GM23338 (cell line): ENCODE results near the gene CIZ1. TPM values are rescaled to one million over a fixed set of nuclear protein-coding genes. Genes with fewer than 3 reads are reported as not detected.

Experiments
- ATAC-seq: fragments of 200-7000 bp; cut with Tn5 transposase; 3 replicates; pipeline ENCODE4 v1.9.1; 2020
- DNase-seq: peaks from one replicate; pipeline ENCODE4 v3.0.0-alpha.2; 2015; ENCODE audit warnings: low spot score
- H2AFZ ChIP-seq: fragments of 200-600 bp; sonication (generic); 2 replicates; pipeline ENCODE4 v1.8.0; 2016; ENCODE audit warnings: antibody characterized with exemption, mild to moderate bottlenecking, moderate library complexity
- H3F3A ChIP-seq: fragments of 200-600 bp; sonication (generic); replicated peaks from 2 replicates; pipeline ENCODE4 v1.8.0; 2017; ENCODE audit warnings: antibody characterized with exemption, mixed run types, low read depth
- H3K27ac ChIP-seq: fragments of 200-600 bp; sonication (generic); 2 replicates; pipeline ENCODE4 v1.6.1; 2016; ENCODE audit warnings: low read depth
- H3K27me3 ChIP-seq: fragments of 200-600 bp; sonication (generic); 2 replicates; pipeline ENCODE4 v1.8.0; 2016; ENCODE audit warnings: mild to moderate bottlenecking, mixed run types, moderate library complexity; ENCODE audit not compliant: insufficient read depth
- H3K36me3 ChIP-seq: fragments of 200-600 bp; sonication (generic); 2 replicates; pipeline ENCODE4 v1.8.0; 2016; ENCODE audit warnings: mild to moderate bottlenecking; ENCODE audit not compliant: insufficient read depth
- H3K4me1 ChIP-seq: fragments of 200-600 bp; sonication (generic); 2 replicates; pipeline ENCODE4 v1.8.0; 2016; ENCODE audit warnings: mild to moderate bottlenecking, moderate library complexity; ENCODE audit not compliant: insufficient read depth
- H3K4me2 ChIP-seq: fragments of 200-600 bp; sonication (generic); 2 replicates; pipeline ENCODE4 v1.7.1; 2017; ENCODE audit warnings: mixed run types
- H3K4me3 ChIP-seq: fragments of 200-600 bp; sonication (generic); 2 replicates; pipeline ENCODE4 v1.6.1; 2016; ENCODE audit warnings: mixed run types
- H3K79me2 ChIP-seq: fragments of 200-600 bp; sonication (generic); replicated peaks from 2 replicates; pipeline ENCODE4 v1.8.0; 2017; ENCODE audit warnings: mild to moderate bottlenecking; ENCODE audit not compliant: insufficient read depth
- H3K9me2 ChIP-seq: fragments of 200-600 bp; sonication (generic); 2 replicates; pipeline ENCODE4 v1.8.0; 2017; ENCODE audit not compliant: insufficient read depth
- H4K20me1 ChIP-seq: fragments of 200-600 bp; sonication (generic); replicated peaks from 2 replicates; pipeline ENCODE4 v1.8.0; 2017; ENCODE audit warnings: mild to moderate bottlenecking; ENCODE audit not compliant: insufficient read depth
- H3K27ac Mint-ChIP-seq: 2 replicates; pipeline ENCODE4 v1.8.0; 2020; ENCODE audit warnings: inconsistent platforms, mild to moderate bottlenecking, moderate library complexity, mixed read lengths
- H3K27me3 Mint-ChIP-seq: 3 replicates; pipeline ENCODE4 v1.8.0; 2022; ENCODE audit warnings: low read depth, mild to moderate bottlenecking, moderate library complexity, mixed read lengths, inconsistent platforms; ENCODE audit not compliant: insufficient read depth, poor library complexity
- H3K36me3 Mint-ChIP-seq: 3 replicates; pipeline ENCODE4 v1.8.0; 2021; ENCODE audit warnings: low read depth, mild to moderate bottlenecking, inconsistent platforms, moderate library complexity, mixed read lengths
- H3K4me1 Mint-ChIP-seq: 3 replicates; pipeline ENCODE4 v1.8.0; 2020; ENCODE audit warnings: mild to moderate bottlenecking, inconsistent platforms, mixed read lengths
- H3K4me3 Mint-ChIP-seq: 3 replicates; pipeline ENCODE4 v1.8.0; 2021; ENCODE audit warnings: moderate library complexity, mild to moderate bottlenecking, inconsistent platforms, mixed read lengths
- H3K9me3 Mint-ChIP-seq: 3 replicates; pipeline ENCODE4 v1.8.0; 2020; ENCODE audit warnings: moderate library complexity, mild to moderate bottlenecking, inconsistent platforms, mixed read lengths
- CREB1 ChIP-seq: fragments of 250-450 bp; sonication (Bioruptor Pico); IDR thresholded peaks from 2 replicates; pipeline ENCODE4 v1.5.0; 2020; ENCODE audit warnings: low read depth, mild to moderate bottlenecking, moderate library complexity
- EZH2 ChIP-seq: fragments of 200-600 bp; sonication (generic); IDR thresholded peaks from one replicate; pipeline ENCODE4 v1.8.0; 2017; ENCODE audit warnings: antibody characterized with exemption, mild to moderate bottlenecking, low read depth; ENCODE audit not compliant: unreplicated experiment
- EZH2phosphoT487 ChIP-seq: fragments of 200-600 bp; sonication (generic); IDR thresholded peaks from one replicate; pipeline ENCODE4 v1.8.1; 2018; ENCODE audit warnings: antibody characterized with exemption; ENCODE audit not compliant: unreplicated experiment
- JUNB ChIP-seq: IDR thresholded peaks from one replicate; pipeline ENCODE4 v1.6.1; 2016; ENCODE audit warnings: antibody characterized with exemption; ENCODE audit not compliant: unreplicated experiment
- NANOG ChIP-seq: IDR thresholded peaks from 2 replicates; pipeline ENCODE4 v1.6.1; 2016; ENCODE audit warnings: antibody characterized with exemption, borderline replicate concordance
- STAT1 ChIP-seq: IDR thresholded peaks from one replicate; pipeline ENCODE4 v1.6.1; 2016; ENCODE audit warnings: antibody characterized with exemption; ENCODE audit not compliant: unreplicated experiment
- ZNF331 ChIP-seq: fragments of 250-450 bp; sonication (Bioruptor Pico); IDR thresholded peaks from 2 replicates; pipeline ENCODE4 v1.5.0; 2020; ENCODE audit warnings: low read depth, mild to moderate bottlenecking, moderate library complexity
- polyA plus RNA-seq: library from polyadenylated mRNA; unstranded; fragments of >200 nt; fragmentation: Nextera tagmentation; extraction: Ambion mirVana; gene quantifications from 2 replicates; pipeline ENCODE4 v1.2.1, GENCODE V29; 2016
- total RNA-seq: library from RNA; depleted of rRNA; stranded (reverse); fragments of >200 nt; shearing (Covaris generic); gene quantifications from 2 replicates; pipeline ENCODE4 v1.2.3, GENCODE V29; 2014
- TF ChIP-seq, protein P1 (sequence below): IDR thresholded peaks from one replicate; pipeline ENCODE4 v1.6.1; 2018; ENCODE audit warnings: antibody characterized with exemption; ENCODE audit not compliant: unreplicated experiment
- TF ChIP-seq, protein P2 (sequence below): IDR thresholded peaks from 2 replicates; pipeline ENCODE4 v1.6.1; 2016; ENCODE audit warnings: antibody characterized with exemption

Gene CIZ1
- total and polyA plus RNA-seq, 2 experiments from 2014 or later = 49.6 to 61.4 TPM

DNA sequence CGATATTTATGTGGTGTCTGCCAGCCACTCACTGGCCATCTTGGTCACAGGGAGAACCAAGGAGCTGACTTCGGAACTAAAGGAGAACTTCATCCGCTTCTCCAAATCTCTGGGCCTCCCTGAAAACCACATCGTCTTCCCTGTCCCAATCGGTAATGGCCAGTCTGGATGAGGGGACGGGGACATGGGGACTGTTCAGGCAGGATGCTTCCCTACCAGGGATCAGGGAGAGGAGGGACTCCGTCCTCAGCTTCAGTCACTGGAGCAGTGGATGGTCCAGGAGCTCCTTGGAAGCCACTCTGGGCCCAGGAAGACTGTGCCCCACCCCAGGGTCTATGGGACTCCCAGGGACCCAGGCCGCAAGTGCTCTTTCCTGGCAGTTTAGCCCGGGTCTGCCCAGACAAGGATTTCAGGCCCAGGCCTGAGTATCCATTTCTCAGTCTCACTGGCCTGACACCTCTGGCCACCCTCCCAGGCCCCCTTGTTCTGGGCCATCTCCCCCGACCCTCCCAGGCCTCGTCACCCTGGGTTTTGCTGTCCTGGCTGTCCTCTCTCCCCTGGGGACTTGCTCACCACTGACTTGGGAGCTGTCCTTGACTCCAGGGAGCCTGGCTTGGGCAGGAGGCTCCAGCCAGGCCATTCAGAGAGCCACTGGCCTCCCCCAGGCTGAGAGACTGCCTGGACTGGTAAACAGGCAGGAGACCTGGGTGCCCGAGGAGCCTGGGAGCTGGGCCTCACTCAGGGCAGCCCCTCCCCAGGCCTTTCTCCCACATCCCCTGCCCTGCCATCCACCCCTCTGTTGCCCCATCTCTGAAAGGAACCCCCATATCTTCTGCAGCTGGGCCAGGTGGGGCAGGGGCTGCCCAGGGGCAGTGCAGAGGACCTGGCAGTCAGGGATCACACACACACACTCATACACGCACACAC, 39.0 kb downstream of the CIZ1 start:
- ATAC-seq (no peak), DNase-seq (no peak)
- Mint-ChIP-seq H3K9me3 (peaks cover 3% of the 10 kb centered on the region; the same call in 1 of the 3 replicates), H3K27ac (no peak overlapping the region), H3K27me3 (peaks cover 8% of the 10 kb centered on the region), H3K36me3 (no peaks in the 10 kb centered on the region), H3K4me3 (no peak overlapping the region), H3K4me1 (peaks cover 10% of the 10 kb centered on the region)
- H3K9me2 ChIP-seq = no peaks in the 10 kb centered on the region
- H3K27me3 ChIP-seq = no peaks in the 10 kb centered on the region
- H3K4me1 ChIP-seq = peaks cover 3% of the 10 kb centered on the region
- no peak overlapping the region for H3K4me2 ChIP-seq
- no peak overlapping the region for H2AFZ ChIP-seq
- TF ChIP-seq ZNF331 (CRISPR knock-in tag) = no peak
- TF ChIP-seq STAT1 = no peak
- no peak for TF ChIP-seq EZH2phosphoT487
- TF ChIP-seq, protein P1, sequence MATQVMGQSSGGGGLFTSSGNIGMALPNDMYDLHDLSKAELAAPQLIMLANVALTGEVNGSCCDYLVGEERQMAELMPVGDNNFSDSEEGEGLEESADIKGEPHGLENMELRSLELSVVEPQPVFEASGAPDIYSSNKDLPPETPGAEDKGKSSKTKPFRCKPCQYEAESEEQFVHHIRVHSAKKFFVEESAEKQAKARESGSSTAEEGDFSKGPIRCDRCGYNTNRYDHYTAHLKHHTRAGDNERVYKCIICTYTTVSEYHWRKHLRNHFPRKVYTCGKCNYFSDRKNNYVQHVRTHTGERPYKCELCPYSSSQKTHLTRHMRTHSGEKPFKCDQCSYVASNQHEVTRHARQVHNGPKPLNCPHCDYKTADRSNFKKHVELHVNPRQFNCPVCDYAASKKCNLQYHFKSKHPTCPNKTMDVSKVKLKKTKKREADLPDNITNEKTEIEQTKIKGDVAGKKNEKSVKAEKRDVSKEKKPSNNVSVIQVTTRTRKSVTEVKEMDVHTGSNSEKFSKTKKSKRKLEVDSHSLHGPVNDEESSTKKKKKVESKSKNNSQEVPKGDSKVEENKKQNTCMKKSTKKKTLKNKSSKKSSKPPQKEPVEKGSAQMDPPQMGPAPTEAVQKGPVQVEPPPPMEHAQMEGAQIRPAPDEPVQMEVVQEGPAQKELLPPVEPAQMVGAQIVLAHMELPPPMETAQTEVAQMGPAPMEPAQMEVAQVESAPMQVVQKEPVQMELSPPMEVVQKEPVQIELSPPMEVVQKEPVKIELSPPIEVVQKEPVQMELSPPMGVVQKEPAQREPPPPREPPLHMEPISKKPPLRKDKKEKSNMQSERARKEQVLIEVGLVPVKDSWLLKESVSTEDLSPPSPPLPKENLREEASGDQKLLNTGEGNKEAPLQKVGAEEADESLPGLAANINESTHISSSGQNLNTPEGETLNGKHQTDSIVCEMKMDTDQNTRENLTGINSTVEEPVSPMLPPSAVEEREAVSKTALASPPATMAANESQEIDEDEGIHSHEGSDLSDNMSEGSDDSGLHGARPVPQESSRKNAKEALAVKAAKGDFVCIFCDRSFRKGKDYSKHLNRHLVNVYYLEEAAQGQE = no peak
- TF ChIP-seq JUNB = no peak
- TF ChIP-seq EZH2 = no peak
- TF ChIP-seq, protein P2, sequence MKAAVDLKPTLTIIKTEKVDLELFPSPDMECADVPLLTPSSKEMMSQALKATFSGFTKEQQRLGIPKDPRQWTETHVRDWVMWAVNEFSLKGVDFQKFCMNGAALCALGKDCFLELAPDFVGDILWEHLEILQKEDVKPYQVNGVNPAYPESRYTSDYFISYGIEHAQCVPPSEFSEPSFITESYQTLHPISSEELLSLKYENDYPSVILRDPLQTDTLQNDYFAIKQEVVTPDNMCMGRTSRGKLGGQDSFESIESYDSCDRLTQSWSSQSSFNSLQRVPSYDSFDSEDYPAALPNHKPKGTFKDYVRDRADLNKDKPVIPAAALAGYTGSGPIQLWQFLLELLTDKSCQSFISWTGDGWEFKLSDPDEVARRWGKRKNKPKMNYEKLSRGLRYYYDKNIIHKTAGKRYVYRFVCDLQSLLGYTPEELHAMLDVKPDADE = no peak
- no peaks in the 10 kb centered on the region for H3K36me3 ChIP-seq
- H3K79me2 ChIP-seq = no peaks in the 10 kb centered on the region
- no peak overlapping the region for H3K4me3 ChIP-seq
- no peaks in the 10 kb centered on the region for H4K20me1 ChIP-seq
- H3F3A ChIP-seq = no peaks in the 10 kb centered on the region
- no peak overlapping the region for H3K27ac ChIP-seq

DNA sequence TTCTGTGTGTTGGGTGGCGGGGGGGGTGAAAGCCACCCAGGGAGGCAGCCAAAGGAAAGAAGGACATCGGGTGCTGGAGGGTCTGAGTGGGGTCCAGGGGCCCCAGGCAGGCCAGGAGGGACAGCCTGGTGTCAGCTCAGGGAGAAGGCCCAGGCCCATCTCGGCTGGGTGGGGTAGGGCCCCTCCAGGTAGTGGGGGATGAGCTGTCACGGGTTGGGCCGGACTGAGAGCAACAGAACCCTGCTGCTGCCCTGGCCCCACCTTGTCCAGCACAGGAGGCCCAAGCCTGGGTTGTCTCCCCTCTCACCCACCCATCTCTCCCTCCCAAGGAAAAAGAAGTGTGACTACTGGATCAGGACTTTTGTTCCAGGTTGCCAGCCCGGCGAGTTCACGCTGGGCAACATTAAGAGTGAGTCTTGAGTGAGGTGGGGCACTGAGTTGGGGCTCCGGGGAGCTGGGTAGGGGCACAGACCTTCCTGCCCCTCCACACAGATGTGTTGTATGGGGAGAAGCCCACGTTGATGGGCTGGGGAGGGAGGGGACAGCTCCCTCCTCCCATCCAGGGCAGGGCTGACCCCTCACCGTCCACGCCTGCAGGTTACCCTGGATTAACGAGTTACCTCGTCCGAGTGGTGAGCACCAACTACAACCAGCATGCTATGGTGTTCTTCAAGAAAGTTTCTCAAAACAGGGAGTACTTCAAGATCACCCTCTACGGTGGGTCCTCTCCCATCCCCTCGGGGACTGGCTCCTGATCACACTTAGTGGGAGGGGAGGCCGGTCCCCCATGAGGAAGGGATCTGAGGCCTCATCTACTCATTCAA, 39.9 kb downstream of the CIZ1 start:
- peaks cover 3% of the 10 kb centered on the region for H3K4me1 ChIP-seq
- no peak overlapping the region for H2AFZ ChIP-seq
- H3K36me3 Mint-ChIP-seq = no peaks in the 10 kb centered on the region
- H3K79me2 ChIP-seq = no peaks in the 10 kb centered on the region
- no peak for ATAC-seq
- H3K4me2 ChIP-seq = no peak overlapping the region
- no peaks in the 10 kb centered on the region for H3K36me3 ChIP-seq
- H3K4me3 ChIP-seq = no peak overlapping the region
- H3K27me3 ChIP-seq = no peaks in the 10 kb centered on the region
- no peaks in the 10 kb centered on the region for H3F3A ChIP-seq
- peaks cover 3% of the 10 kb centered on the region; the same call in 1 of the 3 replicates for H3K9me3 Mint-ChIP-seq
- peaks cover 8% of the 10 kb centered on the region for H3K27me3 Mint-ChIP-seq
- H3K4me3 Mint-ChIP-seq = no peak overlapping the region; the same call in 2 of the 3 replicates
- no peaks in the 10 kb centered on the region for H3K9me2 ChIP-seq
- peaks cover 10% of the 10 kb centered on the region for H3K4me1 Mint-ChIP-seq
- H3K27ac Mint-ChIP-seq = no peak overlapping the region
- DNase-seq = no peak
- H4K20me1 ChIP-seq = no peaks in the 10 kb centered on the region
- H3K27ac ChIP-seq = no peak overlapping the region
- no peak for TF ChIP-seq CREB1
- TF ChIP-seq NANOG = no peak
- TF ChIP-seq, protein P1 = no peak
- no peak for TF ChIP-seq JUNB
- TF ChIP-seq EZH2 = no peak
- TF ChIP-seq, protein P2 = no peak
